Measurements from ENCODE around the gene MRM2.

MRM2 gene

GRCh38 chr7:2241580-2242540, at the start of gene MRM2, which contains the start of gene NUDT1:
Gene MRM2 (minus strand): TSS chr7:2242205. CDS start chr7:2242169, 36 bp downstream.
Gene NUDT1 (plus strand): TSS chr7:2242226. CDS start chr7:2244575, 2,349 bp downstream.
- DNase-seq: peak in 57 of 58 donors; percentile 17 to 85 (median 67)

GRCh38 chr7:2290877-2291276, 48.9 kb upstream of the MRM2 start:
- DNase-seq: no peak

GRCh38 chr7:2289621-2290020, 47.6 kb upstream of the MRM2 start:
- no peak for DNase-seq

- peak in 19 of 58 donors; percentile 2 to 73 (median 38) for DNase-seq
Observed at GRCh38 chr7:2289111-2289586, 47.1 kb upstream of the MRM2 start.

- no peak for DNase-seq
Observed at GRCh38 chr7:2288503-2288902, 46.5 kb upstream of the MRM2 start.

- no peak for DNase-seq
Observed at GRCh38 chr7:2287745-2288144, 45.7 kb upstream of the MRM2 start.

- DNase-seq: no peak
Observed at GRCh38 chr7:2283074-2283473, 41.1 kb upstream of the MRM2 start.

- DNase-seq: peak in 2 of 58 donors; percentile 7 to 31
Observed at GRCh38 chr7:2282185-2282751, 40.3 kb upstream of the MRM2 start.

GRCh38 chr7:2281541-2281940, 39.5 kb upstream of the MRM2 start:
- DNase-seq: peak in 2 of 58 donors; percentile 12 to 15

- no peak for DNase-seq
Observed at GRCh38 chr7:2280424-2280823, 38.4 kb upstream of the MRM2 start.

GRCh38 chr7:2279896-2280295, 37.9 kb upstream of the MRM2 start:
- DNase-seq: no peak

GRCh38 chr7:2278026-2278425, 36.0 kb upstream of the MRM2 start:
- no peak for DNase-seq

- DNase-seq: peak in 5 of 58 donors; percentile 1 to 30 (median 17)
Observed at GRCh38 chr7:2276107-2276506, 34.1 kb upstream of the MRM2 start.

- DNase-seq: no peak
Observed at GRCh38 chr7:2275101-2275500, 33.1 kb upstream of the MRM2 start.

GRCh38 chr7:2274666-2275065, 32.7 kb upstream of the MRM2 start:
- DNase-seq: no peak

- DNase-seq: no peak
Observed at GRCh38 chr7:2273866-2274265, 31.9 kb upstream of the MRM2 start.

- DNase-seq: peak in 14 of 58 donors; percentile 17 to 64 (median 35)
Observed at GRCh38 chr7:2272031-2272430, 30.0 kb upstream of the MRM2 start.

- DNase-seq: no peak
Observed at GRCh38 chr7:2271273-2272026, 29.4 kb upstream of the MRM2 start.

- no peak for DNase-seq
Observed at GRCh38 chr7:2270495-2270894, 28.5 kb upstream of the MRM2 start.

- no peak for DNase-seq
Observed at GRCh38 chr7:2269991-2270460, 28.0 kb upstream of the MRM2 start.
